ENCODE measurements around the gene MRPL23. TPM values are rescaled to one million over a fixed set of nuclear protein-coding genes. Genes with fewer than 3 reads are reported as not detected.

MRPL23 gene
- total RNA-seq, 1 experiment from 2014 or later: 98.0 TPM

DNA sequence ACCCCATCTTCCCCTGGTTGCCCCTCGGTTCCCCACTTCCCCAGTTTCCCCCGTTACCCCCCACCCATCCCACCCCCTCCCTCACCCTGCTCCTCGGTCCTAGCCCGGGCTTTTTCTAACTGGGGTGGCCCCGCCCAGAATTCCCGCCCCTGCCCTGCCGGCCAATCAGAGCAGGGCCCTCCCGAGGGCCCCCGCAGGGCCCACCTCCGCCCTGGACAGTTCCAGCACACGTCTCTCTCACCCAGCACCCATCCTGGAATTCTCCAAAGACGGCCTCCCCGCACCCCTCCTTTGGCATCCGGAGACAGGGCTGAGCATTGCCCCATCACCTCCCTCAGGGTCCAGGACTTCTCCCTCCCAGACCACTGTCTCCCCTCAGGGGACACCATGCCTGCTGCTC lies 50.6 kb downstream of the MRPL23 start, which contains the start of gene H19:
H19 (minus strand) TSS at position 88 of the 400 bp plus-strand sequence.
- TF ChIP-seq, protein P1, sequence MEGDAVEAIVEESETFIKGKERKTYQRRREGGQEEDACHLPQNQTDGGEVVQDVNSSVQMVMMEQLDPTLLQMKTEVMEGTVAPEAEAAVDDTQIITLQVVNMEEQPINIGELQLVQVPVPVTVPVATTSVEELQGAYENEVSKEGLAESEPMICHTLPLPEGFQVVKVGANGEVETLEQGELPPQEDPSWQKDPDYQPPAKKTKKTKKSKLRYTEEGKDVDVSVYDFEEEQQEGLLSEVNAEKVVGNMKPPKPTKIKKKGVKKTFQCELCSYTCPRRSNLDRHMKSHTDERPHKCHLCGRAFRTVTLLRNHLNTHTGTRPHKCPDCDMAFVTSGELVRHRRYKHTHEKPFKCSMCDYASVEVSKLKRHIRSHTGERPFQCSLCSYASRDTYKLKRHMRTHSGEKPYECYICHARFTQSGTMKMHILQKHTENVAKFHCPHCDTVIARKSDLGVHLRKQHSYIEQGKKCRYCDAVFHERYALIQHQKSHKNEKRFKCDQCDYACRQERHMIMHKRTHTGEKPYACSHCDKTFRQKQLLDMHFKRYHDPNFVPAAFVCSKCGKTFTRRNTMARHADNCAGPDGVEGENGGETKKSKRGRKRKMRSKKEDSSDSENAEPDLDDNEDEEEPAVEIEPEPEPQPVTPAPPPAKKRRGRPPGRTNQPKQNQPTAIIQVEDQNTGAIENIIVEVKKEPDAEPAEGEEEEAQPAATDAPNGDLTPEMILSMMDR (IDR thresholded peaks at IDR 0.05; ENCODE audit: unreplicated experiment): no peak
- H3K4me1 Mint-ChIP-seq (ENCODE audit: insufficient read depth, unreplicated experiment): no peaks in the 10 kb centered on the region
- intact Hi-C loops (cut with micrococcal nuclease): no loop called here
- no peak within 1 kb of the TSS for H3K4me3 Mint-ChIP-seq (ENCODE audit: unreplicated experiment)
- no peaks in the 10 kb centered on the region for H3K27me3 Mint-ChIP-seq (ENCODE audit: insufficient read depth, unreplicated experiment)
- POLR2A ChIA-PET: interaction anchor here (0.6 kb wide), 1 partner anchor 40 kb away, joined by 3 read pairs; no protein-coding TSS in a partner anchor
- H3K36me3 Mint-ChIP-seq (ENCODE audit: insufficient read depth, unreplicated experiment): no peaks in the 10 kb centered on the region
- BruUV-seq (replicated peaks): no TSS peak
- DNase-seq (ENCODE audit: unreplicated experiment): no peak
- H3K9me3 Mint-ChIP-seq (ENCODE audit: unreplicated experiment): no peaks in the 10 kb centered on the region
- CTCF ChIA-PET: interaction anchor here (0.5 to 6.1 kb wide), 6 partner anchors 116 to 1659 kb away, joined by 3 to 87 read pairs (median 4); no protein-coding TSS in a partner anchor
- no peak within 1 kb of the TSS for H3K27ac Mint-ChIP-seq (ENCODE audit: low read depth, unreplicated experiment)

DNA sequence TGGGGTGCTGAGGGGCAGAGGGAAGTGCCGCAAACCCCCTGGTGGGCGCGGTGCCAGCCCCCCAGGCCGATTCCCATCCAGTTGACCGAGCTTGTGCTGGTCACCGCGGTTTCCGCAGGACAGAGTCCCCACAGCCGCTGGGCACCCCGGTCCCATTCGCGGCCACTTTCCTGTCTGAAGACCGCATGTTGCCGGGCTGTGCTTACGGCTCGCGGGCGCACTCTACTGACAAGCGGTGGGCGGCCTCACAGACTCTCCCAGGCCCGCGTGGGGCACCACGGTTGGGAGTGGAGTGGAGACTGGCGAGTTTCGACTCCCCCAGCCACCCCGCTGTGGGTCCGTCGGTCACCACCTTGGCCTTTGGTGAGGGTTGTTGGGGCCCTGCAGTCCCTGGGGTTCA lies 51.2 kb downstream of the MRPL23 start:
- DNase-seq (ENCODE audit: unreplicated experiment): no peak
- Mint-ChIP-seq H3K36me3 (ENCODE audit: insufficient read depth, unreplicated experiment) (no peaks in the 10 kb centered on the region), H3K9me3 (ENCODE audit: unreplicated experiment) (no peaks in the 10 kb centered on the region), H3K27ac (ENCODE audit: low read depth, unreplicated experiment) (no peak overlapping the region), H3K4me3 (ENCODE audit: unreplicated experiment) (no peak overlapping the region), H3K4me1 (ENCODE audit: insufficient read depth, unreplicated experiment) (no peaks in the 10 kb centered on the region), H3K27me3 (ENCODE audit: insufficient read depth, unreplicated experiment) (no peaks in the 10 kb centered on the region)
- TF ChIP-seq, protein P1 (IDR thresholded peaks at IDR 0.05; ENCODE audit: unreplicated experiment): no peak
- ChIA-PET POLR2A (interaction anchor here (0.6 kb wide), 1 partner anchor 40 kb away, joined by 3 read pairs; no protein-coding TSS in a partner anchor), CTCF (interaction anchor here (0.5 to 6.1 kb wide), 5 partner anchors 119 to 1660 kb away, joined by 3 to 87 read pairs (median 4); no protein-coding TSS in a partner anchor)
- intact Hi-C loops (cut with micrococcal nuclease): no loop called here
- no TSS peak for BruUV-seq (replicated peaks)

DNA sequence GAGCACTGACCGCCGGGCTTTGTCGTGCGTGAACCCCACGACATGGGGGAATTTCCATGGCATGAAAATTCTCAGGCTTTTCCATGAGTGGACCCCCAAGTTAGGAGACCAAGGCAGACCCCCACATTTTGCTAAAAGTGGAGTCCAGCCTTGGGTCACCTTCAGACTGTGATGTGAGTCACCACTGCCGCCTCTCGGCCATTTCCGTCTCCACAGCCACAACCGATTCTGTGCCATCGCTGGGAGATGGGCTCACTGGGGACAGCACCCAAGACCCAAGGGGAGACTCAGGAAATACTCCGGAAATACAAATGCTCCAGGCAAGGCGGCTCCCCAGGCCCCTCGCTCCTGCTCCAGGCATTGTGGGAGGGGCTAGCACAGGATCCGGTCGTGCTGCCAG lies 51.7 kb downstream of the MRPL23 start:
- Mint-ChIP-seq H3K4me1 (ENCODE audit: insufficient read depth, unreplicated experiment) (no peaks in the 10 kb centered on the region), H3K27ac (ENCODE audit: low read depth, unreplicated experiment) (no peak overlapping the region), H3K9me3 (ENCODE audit: unreplicated experiment) (no peaks in the 10 kb centered on the region), H3K4me3 (ENCODE audit: unreplicated experiment) (no peak overlapping the region), H3K27me3 (ENCODE audit: insufficient read depth, unreplicated experiment) (no peaks in the 10 kb centered on the region), H3K36me3 (ENCODE audit: insufficient read depth, unreplicated experiment) (no peaks in the 10 kb centered on the region)
- BruUV-seq (replicated peaks): no TSS peak
- intact Hi-C loops (cut with micrococcal nuclease): no loop called here
- DNase-seq (ENCODE audit: unreplicated experiment): no peak
- TF ChIP-seq, protein P1 (IDR thresholded peaks at IDR 0.05; ENCODE audit: unreplicated experiment): no peak
- CTCF ChIA-PET: interaction anchor here (0.6 to 6.1 kb wide), 13 partner anchors 9 to 368 kb away, joined by 3 to 87 read pairs (median 5); partner anchors contain the start of gene SYT8
- POLR2A ChIA-PET: no interaction called here

DNA sequence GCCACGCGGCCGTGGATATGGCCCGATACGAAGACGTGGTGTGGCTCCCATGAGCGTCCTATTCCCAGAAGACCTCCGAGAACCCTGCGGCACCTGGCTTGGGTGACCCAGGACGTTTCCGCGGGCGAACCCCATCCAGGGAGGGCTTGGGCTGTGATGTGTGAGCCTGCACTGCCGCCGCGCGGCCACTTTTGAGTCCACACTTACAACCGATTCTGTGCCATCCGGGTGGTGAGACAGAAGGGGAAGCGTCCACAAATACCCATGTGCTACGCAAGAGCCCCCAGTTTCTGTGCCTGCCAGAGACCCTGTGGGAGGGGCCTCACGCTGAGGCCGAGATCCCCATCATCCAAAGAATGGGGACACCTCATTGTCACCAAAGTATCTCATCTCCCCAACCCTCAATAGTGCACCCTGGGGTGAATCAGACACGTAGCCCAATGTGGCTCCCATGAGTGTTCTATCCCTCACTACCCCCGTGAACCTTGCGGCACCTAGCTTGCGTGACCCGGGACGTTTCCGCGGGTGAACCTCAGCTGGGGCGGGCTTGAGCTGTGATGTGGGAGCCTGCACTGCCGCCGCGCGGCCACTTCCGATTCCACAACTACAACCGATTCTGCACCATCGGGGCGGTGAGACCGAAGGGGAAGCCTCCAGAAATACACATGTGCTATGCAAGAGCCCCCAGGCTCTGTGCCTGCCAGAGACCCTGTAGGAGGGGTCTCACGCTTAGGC lies 55.1 kb downstream of the MRPL23 start:
- DNase-seq (ENCODE audit: unreplicated experiment): no peak
- no TSS peak for BruUV-seq (replicated peaks)

More for the DNA sequence above, 55.1 kb downstream of the MRPL23 start:
- H3K4me3 Mint-ChIP-seq (ENCODE audit: unreplicated experiment): no peak overlapping the region
- intact Hi-C loops (cut with micrococcal nuclease): no loop called here
- TF ChIP-seq, protein P1 (IDR thresholded peaks at IDR 0.05; ENCODE audit: unreplicated experiment): no peak
- H3K27me3 Mint-ChIP-seq (ENCODE audit: insufficient read depth, unreplicated experiment): no peaks in the 10 kb centered on the region
- CTCF ChIA-PET: interaction anchor here (0.6 to 6.1 kb wide), 28 partner anchors 11 to 1276 kb away, joined by 3 to 87 read pairs (median 4); partner anchors contain the start of gene SYT8
- H3K36me3 Mint-ChIP-seq (ENCODE audit: insufficient read depth, unreplicated experiment): no peaks in the 10 kb centered on the region
- no peak overlapping the region for H3K27ac Mint-ChIP-seq (ENCODE audit: low read depth, unreplicated experiment)
- no peaks in the 10 kb centered on the region for H3K4me1 Mint-ChIP-seq (ENCODE audit: insufficient read depth, unreplicated experiment)
- POLR2A ChIA-PET: interaction anchor here (0.6 to 2.3 kb wide), 5 partner anchors 113 to 455 kb away, joined by 3 to 9 read pairs (median 3); no protein-coding TSS in a partner anchor
- no peaks in the 10 kb centered on the region for H3K9me3 Mint-ChIP-seq (ENCODE audit: unreplicated experiment)
